Sigmoid colon (tissue), 7 donors: ENCODE results near the gene RPL19. TPM values are rescaled to one million over a fixed set of nuclear protein-coding genes. Genes with fewer than 3 reads are reported as not detected.

Experiments
- DNase-seq: peaks from one replicate; pipeline ENCODE4 v3.0.0-alpha.2; 2019
- H3K27ac ChIP-seq, 4 donors: fragments of 200-600 bp; sonication (generic); one replicate each; pipeline ENCODE4 v1.5.1; 2016 to 2019; ENCODE audit warnings: mild to moderate bottlenecking in 1 of 4
- H3K27me3 ChIP-seq, 3 donors: fragments of 200-600 bp; sonication (generic); one replicate each; pipeline ENCODE4 v1.5.1; 2019; ENCODE audit warnings: mild to moderate bottlenecking in 1 of 3
- H3K36me3 ChIP-seq, 4 donors: fragments of 200-600 bp; sonication (generic); one replicate each; pipeline ENCODE4 v1.5.1; 2016 to 2019
- H3K4me1 ChIP-seq, 4 donors: fragments of 200-600 bp; sonication (generic); one replicate each; pipeline ENCODE4 v1.5.1; 2017 to 2019
- H3K4me3 ChIP-seq, 4 donors: fragments of 200-600 bp; sonication (generic); one replicate each; pipeline ENCODE4 v1.5.1; 2017 to 2019; ENCODE audit warnings: mild to moderate bottlenecking in 2 of 4, moderate library complexity in 1 of 4
- H3K9me3 ChIP-seq, 4 donors: fragments of 200-600 bp in 3 of 4; sonication (generic) in 3 of 4; one replicate each; pipeline versions ENCODE4 v1.5.1 to v1.6.1; 2013 to 2019
- EP300 ChIP-seq, 4 donors: sonication (generic); formaldehyde crosslinking; IDR thresholded peaks; one replicate each; pipeline ENCODE4 v1.6.1; 2017; ENCODE audit warnings: antibody characterized with exemption in 4 of 4
- POLR2A ChIP-seq, 2 donors: fragments of 450-650 bp; IDR thresholded peaks; one replicate each; pipeline ENCODE4 v1.6.1; 2016; ENCODE audit warnings: antibody characterized with exemption in 2 of 2, mild to moderate bottlenecking in 2 of 2, moderate library complexity in 2 of 2
- POLR2AphosphoS5 ChIP-seq, 4 donors: sonication (generic); formaldehyde crosslinking; IDR thresholded peaks; one replicate each; pipeline ENCODE4 v1.6.1; 2017; ENCODE audit warnings: antibody characterized with exemption in 4 of 4
- WGBS, 2 donors: extraction: QIAGEN DNeasy Blood & Tissue Kit; methylation state at CpG; one replicate each; pipeline ENCODE4 v1.1.7; 2013; 5-methylcytosine and 5-hydroxymethylcytosine counted together
- intact Hi-C: fragments of 100-400 bp; cut with DNase I; formaldehyde crosslinking; loops from one replicate; pipeline ENCODE4 v1.15.1; 2023
- polyA plus RNA-seq, 3 donors: library from polyadenylated mRNA; stranded (reverse); fragments of 200-250 nt; gene quantifications; one replicate each; pipeline ENCODE4 v1.2.3, GENCODE V29; 2013
- total RNA-seq, 4 donors: library from RNA; depleted of rRNA; stranded (reverse); fragments of >200 nt; gene quantifications; one replicate each; pipeline ENCODE4 v1.1.0, GENCODE V29; 2016
- TF ChIP-seq, protein P1 (sequence below), 4 experiments: fragments of 450-650 bp in 3 of 4; fragments of 200-600 bp in 1 of 4; IDR thresholded peaks; one replicate each; pipeline ENCODE4 v1.5.1; 2016 to 2019; ENCODE audit warnings: antibody characterized with exemption in 4 of 4, mild to moderate bottlenecking in 3 of 4, moderate library complexity in 2 of 4
- donor health status: healthy with polysubstance abuse.
- donor health status: Bipolar disorder and iron deficiency.
- donor health status: healthy.

Gene RPL19
- total and polyA plus RNA-seq, 7 donors = 2,689 to 4,685 (median 3,919) TPM

DNA sequence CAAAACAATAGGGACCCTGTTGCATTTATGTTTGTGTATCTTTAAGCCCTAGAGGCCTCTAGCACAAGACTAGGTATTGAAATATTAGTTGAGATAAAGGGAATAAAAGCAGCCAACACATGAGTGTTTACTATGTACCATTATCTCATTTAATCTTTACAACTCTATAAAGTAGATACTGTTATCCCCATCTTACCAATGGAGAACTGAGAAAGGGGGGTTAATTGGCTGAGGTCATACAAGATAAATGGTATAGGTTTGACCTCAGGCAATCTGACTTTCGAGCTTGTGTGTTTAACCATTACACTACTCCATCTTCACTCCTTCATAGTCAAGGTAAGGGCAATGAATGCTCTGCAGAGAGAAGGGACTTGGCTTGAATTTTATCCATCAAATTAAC is 51.9 kb downstream of the RPL19 start:
- H3K36me3 ChIP-seq = peaks cover 0 to 41% (median under 1%) of the 10 kb centered on the region in 4 donors
- H3K27me3 ChIP-seq = no peaks in the 10 kb centered on the region
- H3K4me1 ChIP-seq = no peaks in the 10 kb centered on the region
- H3K9me3 ChIP-seq = no peaks in the 10 kb centered on the region
- intact Hi-C loops = no loop called here
- TF ChIP-seq POLR2AphosphoS5 (IDR thresholded peaks at IDR 0.05) (no peak), EP300 (IDR thresholded peaks at IDR 0.05) (no peak), POLR2A (IDR thresholded peaks at IDR 0.05) (no peak)
- TF ChIP-seq, protein P1, sequence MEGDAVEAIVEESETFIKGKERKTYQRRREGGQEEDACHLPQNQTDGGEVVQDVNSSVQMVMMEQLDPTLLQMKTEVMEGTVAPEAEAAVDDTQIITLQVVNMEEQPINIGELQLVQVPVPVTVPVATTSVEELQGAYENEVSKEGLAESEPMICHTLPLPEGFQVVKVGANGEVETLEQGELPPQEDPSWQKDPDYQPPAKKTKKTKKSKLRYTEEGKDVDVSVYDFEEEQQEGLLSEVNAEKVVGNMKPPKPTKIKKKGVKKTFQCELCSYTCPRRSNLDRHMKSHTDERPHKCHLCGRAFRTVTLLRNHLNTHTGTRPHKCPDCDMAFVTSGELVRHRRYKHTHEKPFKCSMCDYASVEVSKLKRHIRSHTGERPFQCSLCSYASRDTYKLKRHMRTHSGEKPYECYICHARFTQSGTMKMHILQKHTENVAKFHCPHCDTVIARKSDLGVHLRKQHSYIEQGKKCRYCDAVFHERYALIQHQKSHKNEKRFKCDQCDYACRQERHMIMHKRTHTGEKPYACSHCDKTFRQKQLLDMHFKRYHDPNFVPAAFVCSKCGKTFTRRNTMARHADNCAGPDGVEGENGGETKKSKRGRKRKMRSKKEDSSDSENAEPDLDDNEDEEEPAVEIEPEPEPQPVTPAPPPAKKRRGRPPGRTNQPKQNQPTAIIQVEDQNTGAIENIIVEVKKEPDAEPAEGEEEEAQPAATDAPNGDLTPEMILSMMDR (IDR thresholded peaks at IDR 0.05) = no peak
- no peak for DNase-seq
- 63 to 73% methylated on average over 1 of the region's 1 CpG for WGBS, 2 donors
- no peak overlapping the region for H3K27ac ChIP-seq
- no peak overlapping the region for H3K4me3 ChIP-seq

DNA sequence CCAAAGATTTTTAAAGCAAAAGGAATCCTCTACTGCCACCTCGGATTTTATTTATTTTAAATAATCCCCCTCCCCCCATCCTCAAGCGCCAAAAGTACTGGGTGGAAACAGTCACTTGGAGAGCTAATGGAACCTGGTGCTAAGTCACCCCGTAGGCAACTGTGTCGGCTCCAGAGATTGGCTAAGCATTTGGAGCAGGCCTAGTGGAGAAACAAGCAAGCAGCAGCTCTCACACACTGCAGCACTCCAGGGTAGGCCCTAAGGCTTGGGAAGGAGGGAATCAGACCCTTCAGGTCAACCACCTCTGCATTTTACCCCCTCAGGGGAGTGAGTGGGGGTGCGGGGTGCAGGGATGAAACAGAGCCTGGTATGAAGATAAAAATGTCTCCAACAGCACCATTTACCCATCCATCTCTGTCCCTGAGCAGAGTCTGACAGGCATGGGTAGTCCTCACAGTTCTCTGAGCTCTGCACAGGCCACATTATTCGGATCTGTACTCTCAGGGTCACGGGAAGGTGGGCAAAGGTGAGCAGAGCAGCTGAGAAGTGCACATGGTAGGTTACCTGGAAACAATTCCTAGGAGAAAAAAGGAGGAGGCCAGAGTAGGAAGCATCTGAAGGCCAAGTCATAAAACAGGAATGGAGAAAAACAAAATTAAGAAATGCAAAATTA is 52.8 kb downstream of the RPL19 start:
- TF ChIP-seq, protein P1 (IDR thresholded peaks at IDR 0.05) = no peak
- TF ChIP-seq EP300 (IDR thresholded peaks at IDR 0.05) (no peak), POLR2A (IDR thresholded peaks at IDR 0.05) (no peak), POLR2AphosphoS5 (IDR thresholded peaks at IDR 0.05) (no peak)
- Histone ChIP-seq H3K36me3 (peaks cover 0 to 50% (median 7%) of the 10 kb centered on the region in 4 donors), H3K9me3 (no peaks in the 10 kb centered on the region), H3K27me3 (no peaks in the 10 kb centered on the region), H3K4me1 (no peaks in the 10 kb centered on the region), H3K4me3 (no peak overlapping the region), H3K27ac (no peak overlapping the region)
- intact Hi-C loops = no loop called here
- WGBS, 2 donors = 87 to 88% methylated on average over 7 of the region's 7 CpGs
- no peak for DNase-seq

Other genes starting within 250 kb of the RPL19 start
- gene FBXO47, start 232.9 kb upstream of the RPL19 start, total RNA-seq = not detected
- not detected for gene FBXO47, start 232.9 kb upstream of the RPL19 start, polyA plus RNA-seq
- 10 to 100 TPM in 3 of 4 donors, 1 to 10 TPM in 1; 6.2 to 13.0 (median 10.3) TPM for gene PLXDC1, start 48.6 kb upstream of the RPL19 start, total RNA-seq
- 1 to 10 TPM; 1.4 to 4.8 (median 3.6) TPM for gene PLXDC1, start 48.6 kb upstream of the RPL19 start, polyA plus RNA-seq
- gene ARL5C, start 34.1 kb upstream of the RPL19 start, total RNA-seq = under 1 TPM in 1 of 4 donors, not detected in 3; 0.28 TPM
- not detected for gene ARL5C, start 34.1 kb upstream of the RPL19 start, polyA plus RNA-seq
- 1 to 10 TPM; 5.3 to 8.0 (median 7.4) TPM for gene CACNB1, start 2.6 kb upstream of the RPL19 start, total RNA-seq
- 10 to 100 TPM in 1 of 3 donors, 1 to 10 TPM in 2; 3.0 to 11.6 (median 8.1) TPM for gene CACNB1, start 2.6 kb upstream of the RPL19 start, polyA plus RNA-seq
- gene STAC2, start 25.7 kb downstream of the RPL19 start, total RNA-seq = 1 to 10 TPM in 1 of 4 donors, under 1 TPM in 3; 0.16 to 1.1 (median 0.31) TPM
- gene STAC2, start 25.7 kb downstream of the RPL19 start, polyA plus RNA-seq = under 1 TPM in 2 of 3 donors, not detected in 1; under 0.01 to 0.47 TPM
- gene FBXL20, start 201.3 kb downstream of the RPL19 start, total RNA-seq = 10 to 100 TPM; 17.0 to 26.0 (median 20.0) TPM
- 1 to 10 TPM; 1.8 to 4.2 (median 2.8) TPM for gene FBXL20, start 201.3 kb downstream of the RPL19 start, polyA plus RNA-seq